HG03139 (cell line): ENCODE data around the gene ESRRB.

ENCODE experiments used
- ATAC-seq: cut with Tn5 transposase; IDR thresholded peaks from one replicate; pipeline ENCODE4 v1.9.1; 2021; ENCODE audit not compliant: unreplicated experiment

Gene ESRRB

GRCh38 chr14:76351941-76352340 lies 24.0 kb upstream of the ESRRB start:
- no peak for ATAC-seq

GRCh38 chr14:76352639-76353281 lies 23.2 kb upstream of the ESRRB start:
- ATAC-seq: no peak

- ATAC-seq: no peak
Measured at GRCh38 chr14:76354310-76354709, 21.6 kb upstream of the ESRRB start.

GRCh38 chr14:76355771-76356170 lies 20.2 kb upstream of the ESRRB start:
- ATAC-seq: no peak

- ATAC-seq: no peak
Measured at GRCh38 chr14:76371066-76371465, 4.9 kb upstream of the ESRRB start.

GRCh38 chr14:76373456-76373855 lies 2.5 kb upstream of the ESRRB start:
- no peak for ATAC-seq

GRCh38 chr14:76375484-76375883 lies 453 bp upstream of the ESRRB start:
- no peak for ATAC-seq

- ATAC-seq: no peak
Measured at GRCh38 chr14:76376409-76376877, 506 bp downstream of the ESRRB start.

- no peak for ATAC-seq
Measured at GRCh38 chr14:76376878-76377734, 1.2 kb downstream of the ESRRB start.

GRCh38 chr14:76377735-76378074 lies 1.8 kb downstream of the ESRRB start:
- ATAC-seq: no peak

- ATAC-seq: no peak
Measured at GRCh38 chr14:76380991-76381390, 5.1 kb downstream of the ESRRB start.

- no peak for ATAC-seq
Measured at GRCh38 chr14:76381817-76382494, 6.0 kb downstream of the ESRRB start.

GRCh38 chr14:76382495-76382832 lies 6.5 kb downstream of the ESRRB start:
- ATAC-seq: no peak

GRCh38 chr14:76385435-76385834 lies 9.5 kb downstream of the ESRRB start:
- ATAC-seq: no peak

- ATAC-seq: no peak
Measured at GRCh38 chr14:76386944-76387782, 11.2 kb downstream of the ESRRB start.

GRCh38 chr14:76389841-76390240 lies 13.9 kb downstream of the ESRRB start:
- ATAC-seq: no peak

- no peak for ATAC-seq
Measured at GRCh38 chr14:76390621-76391020, 14.7 kb downstream of the ESRRB start.

- no peak for ATAC-seq
Measured at GRCh38 chr14:76391981-76392690, 16.2 kb downstream of the ESRRB start.

- no peak for ATAC-seq
Measured at GRCh38 chr14:76394569-76394968, 18.6 kb downstream of the ESRRB start.

- ATAC-seq: no peak
Measured at GRCh38 chr14:76395161-76395560, 19.2 kb downstream of the ESRRB start.
